ENCODE measurements around the gene IL1A. TPM values are rescaled to one million over a fixed set of nuclear protein-coding genes. Genes with fewer than 3 reads are reported as not detected.

The IL1A gene
- total and polyA plus RNA-seq, 2 donors (not counting 3 experiments of a cell fraction or from before 2014, with no cell fraction given), result 0.29 to 1.4 TPM

- POLR2A ChIA-PET, result no interaction called here
- Histone ChIP-seq H3K9ac (replicated peaks; ENCODE audit: extremely low read depth, insufficient read depth, low read length) (no peak overlapping the region), H3K27ac (ENCODE audit: insufficient read depth, low read depth, low read length) (no peak overlapping the region), H3K4me3 (replicated peaks in 1 of 3; ENCODE audit: insufficient read depth in 1 of 3, low read depth in 1 of 3, low read length in 3 of 3) (no peak overlapping the region), H3K9me1 (replicated peaks; ENCODE audit: control insufficient read depth, extremely low read depth, insufficient read depth, low read length) (no peaks in the 10 kb centered on the region), H4K20me1 (replicated peaks; ENCODE audit: control insufficient read depth, extremely low read depth, insufficient read depth, low read length) (no peaks in the 10 kb centered on the region), H3K36me3 (ENCODE audit: control insufficient read depth in 2 of 2, extremely low read depth in 1 of 2, insufficient read depth in 2 of 2, low read length in 2 of 2) (no peaks in the 10 kb centered on the region), H3K9me3 (replicated peaks; ENCODE audit: control insufficient read depth, insufficient read depth, low read length) (no peaks in the 10 kb centered on the region), H3K27me3 (ENCODE audit: control insufficient read depth in 2 of 2, insufficient read depth in 2 of 2, low read length in 2 of 2) (no peaks in the 10 kb centered on the region), H3K4me1 (ENCODE audit: control insufficient read depth, extremely low read depth, insufficient read depth, low read length) (peaks cover 20% of the 10 kb centered on the region), H3K79me2 (ENCODE audit: control insufficient read depth, insufficient read depth, low read length) (no peaks in the 10 kb centered on the region), H3K4me2 (ENCODE audit: insufficient read depth, low read length) (no peak overlapping the region), H2AFZ (ENCODE audit: low read depth, low read length) (no peak overlapping the region)
- DNase-seq (ENCODE audit: low read depth, low spot score) (no peak), FAIRE-seq (no peak)
- TF ChIP-seq MYC (IDR thresholded peaks at IDR 0.05; ENCODE audit: low read depth, low read length) (no peak), POLR2A (IDR thresholded peaks at IDR 0.05; ENCODE audit: low read depth, low read length) (no peak), JUN (IDR thresholded peaks at IDR 0.05; ENCODE audit: borderline replicate concordance, insufficient read depth, insufficient read length, low read depth) (no peak), POLR2AphosphoS5 (IDR thresholded peaks at IDR 0.05; ENCODE audit: insufficient read depth, low read depth, low read length) (no peak), GATA2 (IDR thresholded peaks at IDR 0.05; ENCODE audit: insufficient read depth, insufficient read length, low read depth, low read length) (no peak), CTCF (IDR thresholded peaks at IDR 0.05; ENCODE audit: extremely low read depth in 1 of 2, insufficient read depth in 1 of 2, low read depth in 1 of 2, low read length in 2 of 2) (no peak), EZH2 (IDR thresholded peaks at IDR 0.05; ENCODE audit: borderline replicate concordance, low read depth, low read length, severe bottlenecking) (no peak), FOS (IDR thresholded peaks at IDR 0.05; ENCODE audit: borderline replicate concordance, insufficient read depth, low read length) (no peak)
- TF ChIP-seq, protein P1, sequence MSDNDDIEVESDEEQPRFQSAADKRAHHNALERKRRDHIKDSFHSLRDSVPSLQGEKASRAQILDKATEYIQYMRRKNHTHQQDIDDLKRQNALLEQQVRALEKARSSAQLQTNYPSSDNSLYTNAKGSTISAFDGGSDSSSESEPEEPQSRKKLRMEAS (IDR thresholded peaks at IDR 0.05; ENCODE audit: insufficient read depth, insufficient read length), result no peak
- BruUV-seq (replicated peaks), result no TSS peak
- CTCF ChIA-PET, result interaction anchor here (1.3 kb wide), 1 partner anchor 125 kb away, joined by 4 read pairs; no protein-coding TSS in a partner anchor
- dilution Hi-C loops (cut with MboI; ENCODE audit: extremely low pct_ligation_motif_present, low sequenced_read_pairs) (no loop called here), intact Hi-C loops (cut with micrococcal nuclease) (no loop called here)
Measured at GRCh38 chr2:112817082-112817689, 32.9 kb upstream of the IL1A start.

Data from endothelial cell of umbilical vein (primary cell).